Measurements from ENCODE around the gene DDHD1.

- TF ChIP-seq POLR2A (IDR thresholded peaks at IDR 0.05; ENCODE audit: low read length) (no peak), GATA1 (IDR thresholded peaks at IDR 0.05; ENCODE audit: low read depth, low read length) (no peak)
Measured at GRCh38 chr14:52987042-52987441, 166.1 kb downstream of the DDHD1 start.
